GM12874 (cell line): ENCODE measurements around the gene FSIP2.

ENCODE experiments used
- CTCF ChIP-seq: IDR thresholded peaks from 2 replicates; pipeline ENCODE4 v1.5.1; 2011; ENCODE audit warnings: low read depth, mild to moderate bottlenecking, control low read depth, low read length, moderate library complexity; ENCODE audit not compliant: insufficient read depth

Gene FSIP2

GRCh38 chr2:185835974-185836373 lies 97.4 kb downstream of the FSIP2 start:
- no peak for TF ChIP-seq CTCF

- no peak for TF ChIP-seq CTCF
These were observed 116.3 kb downstream of the FSIP2 start for GRCh38 chr2:185854885-185855284.

DNA sequence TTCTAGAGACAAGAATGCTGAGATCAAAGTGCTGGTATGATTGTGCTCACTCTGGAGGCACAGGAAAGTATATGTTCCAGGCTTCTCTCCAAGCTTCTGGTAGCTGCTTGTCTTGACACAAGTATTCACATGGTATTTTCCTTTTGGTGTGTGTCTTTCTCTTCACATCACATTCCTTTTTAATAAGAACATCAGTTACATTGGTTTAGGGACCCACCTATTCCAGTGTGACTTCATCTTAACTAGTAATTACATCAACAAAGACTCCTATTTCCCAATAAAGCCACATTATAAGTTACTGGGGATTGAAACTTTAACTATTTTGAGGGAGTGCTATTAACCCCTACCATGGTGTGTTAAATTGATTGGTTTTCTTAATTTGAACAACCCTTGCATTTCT lies 119.1 kb downstream of the FSIP2 start:
- TF ChIP-seq CTCF = no peak

DNA sequence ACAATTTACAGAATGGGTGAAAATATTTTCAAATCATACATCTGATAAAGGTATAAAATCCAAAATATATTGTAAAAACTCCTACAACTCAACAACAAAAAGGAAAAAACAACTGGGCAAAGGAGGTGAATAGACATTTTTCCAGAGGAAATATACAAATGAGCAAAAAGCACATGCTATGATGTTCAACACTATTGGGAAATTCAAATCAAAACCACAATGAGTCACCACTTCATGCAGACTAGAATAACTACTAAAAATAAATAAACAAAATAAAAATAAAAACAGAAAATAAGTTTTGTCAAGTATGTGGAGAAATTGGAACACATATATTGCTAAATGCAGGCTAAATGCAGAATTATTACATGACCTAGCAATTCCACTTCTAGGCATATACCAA lies 120.9 kb downstream of the FSIP2 start:
- TF ChIP-seq CTCF = no peak

GRCh38 chr2:185860321-185860720 lies 121.7 kb downstream of the FSIP2 start:
- no peak for TF ChIP-seq CTCF

- no peak for TF ChIP-seq CTCF
These were observed 124.2 kb downstream of the FSIP2 start for GRCh38 chr2:185862657-185863398.

DNA sequence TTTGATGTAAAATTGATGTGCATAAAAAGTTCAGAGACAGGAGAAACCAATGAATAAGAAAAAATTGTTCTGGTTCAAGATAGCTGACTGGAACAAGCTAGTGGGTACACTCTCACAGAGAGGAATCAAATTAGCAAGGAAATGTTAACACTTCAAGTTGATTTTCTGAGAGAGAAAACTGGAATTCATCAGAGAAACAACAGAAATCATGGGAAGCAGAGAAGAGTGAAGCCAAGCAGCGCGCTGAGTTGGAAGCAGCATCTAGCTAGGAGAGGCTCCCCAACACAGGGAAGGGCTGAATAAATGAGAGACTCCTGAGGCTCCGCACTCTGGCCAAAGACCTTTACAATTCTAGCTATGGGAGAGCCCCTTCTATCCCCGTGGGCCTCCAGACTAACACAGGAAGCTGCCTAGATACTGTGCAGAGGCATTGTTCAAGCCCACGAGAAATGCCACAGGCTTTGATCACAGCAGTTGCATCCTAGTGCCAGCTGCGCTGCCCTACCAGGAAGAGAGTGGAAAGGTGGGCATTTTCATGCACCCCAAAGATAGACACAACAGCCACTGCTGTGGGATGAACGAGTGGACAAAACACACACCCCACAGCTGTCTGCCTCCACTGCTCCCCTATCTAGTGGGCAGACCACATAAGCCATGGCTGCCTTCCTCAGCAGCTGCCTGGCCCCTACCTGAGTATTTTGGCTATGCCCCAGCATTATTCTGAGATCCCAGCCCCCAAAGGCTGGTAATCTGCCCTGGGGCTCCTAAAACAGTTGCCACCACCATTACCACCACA lies 136.7 kb downstream of the FSIP2 start:
- TF ChIP-seq CTCF = no peak
